ENCODE data around the gene LAMC3. TPM values are rescaled to one million over a fixed set of nuclear protein-coding genes. Genes with fewer than 3 reads are reported as not detected.
"Not testable (repeated sequence)": the region's sequence is repeated elsewhere in the genome, so short reads cannot be mapped to it uniquely, and the experiment has no call there.

The LAMC3 gene
- total RNA-seq, 1 donor from 2014 or later: 17.8 TPM

DNA sequence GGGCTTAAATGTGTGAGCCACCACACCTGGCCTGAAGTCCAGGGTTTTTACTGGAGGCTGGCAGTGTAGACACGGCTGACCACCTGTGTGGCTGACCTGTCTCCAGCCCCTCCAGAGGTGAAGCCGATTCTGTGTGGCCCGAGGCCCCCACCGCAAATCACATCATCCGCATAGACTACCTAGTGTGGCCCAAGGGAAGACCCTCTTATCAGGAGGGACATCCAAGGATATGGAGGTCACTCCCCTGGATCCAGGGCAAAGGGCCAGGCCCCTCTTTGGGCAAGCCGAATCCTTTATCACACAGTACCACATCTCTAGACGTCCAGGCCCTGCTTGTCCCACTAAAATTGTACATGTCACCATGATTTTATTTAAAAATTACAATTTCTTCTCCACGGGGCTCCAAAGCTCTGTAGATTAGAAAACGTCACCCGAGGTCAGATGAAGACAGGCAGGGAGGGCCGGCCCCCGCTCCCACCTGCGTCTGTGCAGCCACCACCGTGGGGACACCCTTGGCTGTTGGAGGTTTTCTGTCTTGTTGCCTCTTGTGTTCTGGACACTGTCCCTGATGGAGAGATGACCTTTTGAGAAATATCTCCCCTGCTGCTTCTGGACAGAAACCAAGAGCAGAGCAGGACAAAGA is 20.1 kb downstream of the LAMC3 start:
- no peak for DNase-seq (ENCODE audit: low spot score)

DNA sequence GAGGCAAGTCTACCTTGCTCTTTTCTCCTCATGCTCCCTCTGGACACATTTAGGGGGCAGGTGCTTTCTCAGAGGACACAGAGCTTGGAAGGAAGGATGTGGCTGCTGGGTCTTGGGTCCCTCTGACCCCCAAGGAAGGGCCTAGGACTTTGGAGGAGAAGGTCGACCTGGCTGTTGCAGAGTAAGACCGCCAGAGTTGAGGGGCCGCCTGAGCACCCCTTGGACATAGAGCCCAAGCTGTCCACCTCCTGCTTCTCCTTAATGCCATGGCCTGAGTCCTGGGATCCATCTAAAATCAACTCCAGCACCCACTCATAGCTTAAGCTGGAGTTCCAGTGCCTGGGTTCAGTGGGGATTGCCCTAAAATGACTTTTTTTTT is 20.6 kb downstream of the LAMC3 start:
- DNase-seq (ENCODE audit: low spot score): no peak

DNA sequence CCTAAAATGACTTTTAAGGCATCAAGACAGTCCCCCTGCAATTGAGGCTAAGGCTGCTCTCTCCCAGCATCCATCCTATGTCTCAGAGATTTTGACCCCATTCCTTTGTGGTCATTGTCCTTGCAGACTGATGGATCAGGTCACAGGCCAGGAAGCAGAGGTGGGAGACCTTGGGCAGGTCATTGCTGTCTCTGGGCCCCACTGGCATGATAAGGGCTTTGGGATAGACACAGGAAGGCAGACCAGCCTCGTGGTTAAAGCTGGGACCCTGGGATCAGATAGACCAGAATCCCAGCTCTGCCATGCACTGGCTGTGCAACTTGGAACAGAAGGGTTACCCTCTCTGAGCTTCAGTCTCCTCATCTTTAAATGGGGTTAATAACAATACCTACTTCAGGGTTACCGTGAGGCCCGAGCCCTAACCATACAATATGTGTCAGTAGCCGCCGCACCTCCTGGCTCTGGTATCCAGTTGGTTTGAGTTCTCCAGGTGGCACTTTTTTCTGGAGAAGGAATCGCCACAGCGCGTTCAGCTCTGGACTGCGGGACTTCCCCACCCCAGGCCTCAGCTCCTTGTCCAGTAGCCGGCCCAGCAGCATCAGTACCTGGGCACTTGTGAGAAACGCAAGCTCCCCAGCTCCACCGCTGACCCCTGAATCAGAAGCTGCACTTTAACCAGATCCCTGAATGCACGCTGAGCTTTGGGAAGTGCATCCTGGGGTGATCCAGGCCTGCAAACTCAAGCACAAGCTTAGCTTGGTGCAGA is 21.4 kb downstream of the LAMC3 start:
- no peak for DNase-seq (ENCODE audit: low spot score)

DNA sequence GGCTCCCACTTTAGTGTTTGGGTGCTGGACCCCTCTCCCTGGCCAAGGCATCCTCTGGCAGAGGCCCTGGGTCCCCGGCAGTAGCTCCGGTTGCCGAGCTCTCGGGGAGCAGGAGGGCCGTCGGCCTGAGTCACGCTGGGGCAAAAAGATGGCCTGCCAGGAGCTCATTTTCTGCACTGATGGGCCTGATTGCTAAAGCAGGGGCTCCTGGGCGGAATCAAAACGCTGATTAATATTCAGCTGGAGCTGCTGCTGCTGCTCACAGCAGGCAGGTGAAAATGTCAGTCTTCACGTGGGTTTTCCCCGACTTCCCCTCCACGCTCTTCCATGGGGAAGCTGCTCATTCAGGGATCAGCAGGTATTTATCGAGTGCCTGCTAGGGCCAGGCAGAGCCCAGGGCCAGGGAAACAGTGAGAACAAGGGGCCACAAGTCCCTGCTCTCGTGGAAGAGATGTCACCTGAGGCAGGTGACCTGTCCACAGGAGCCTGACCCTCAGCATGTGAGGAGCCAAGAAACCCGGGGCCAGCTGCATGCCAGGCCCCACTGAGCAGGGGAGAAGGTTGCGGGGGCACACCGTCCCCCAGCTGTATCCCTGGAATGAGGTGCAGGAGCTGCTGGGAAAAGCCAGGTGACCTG is 22.1 kb downstream of the LAMC3 start:
- DNase-seq (ENCODE audit: low spot score): no peak

DNA sequence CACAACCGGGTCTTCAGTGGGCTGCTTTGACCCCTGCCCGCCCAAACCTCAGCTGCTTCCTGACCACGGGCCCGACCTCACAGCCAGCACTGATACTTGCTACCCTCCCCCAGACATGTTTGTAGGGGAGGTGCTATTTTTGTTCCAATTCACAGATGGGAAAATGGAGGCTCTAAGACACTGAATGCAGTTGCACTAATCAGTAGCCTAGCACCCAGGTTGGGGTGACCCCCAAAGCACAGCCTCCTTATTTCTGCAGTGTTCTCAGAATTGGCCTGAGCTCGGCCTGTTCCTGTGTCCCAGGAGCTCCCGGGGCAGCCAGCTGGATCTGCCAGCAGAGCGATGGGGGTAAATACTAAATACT is 22.6 kb downstream of the LAMC3 start:
- no peak for DNase-seq (ENCODE audit: low spot score)

DNA sequence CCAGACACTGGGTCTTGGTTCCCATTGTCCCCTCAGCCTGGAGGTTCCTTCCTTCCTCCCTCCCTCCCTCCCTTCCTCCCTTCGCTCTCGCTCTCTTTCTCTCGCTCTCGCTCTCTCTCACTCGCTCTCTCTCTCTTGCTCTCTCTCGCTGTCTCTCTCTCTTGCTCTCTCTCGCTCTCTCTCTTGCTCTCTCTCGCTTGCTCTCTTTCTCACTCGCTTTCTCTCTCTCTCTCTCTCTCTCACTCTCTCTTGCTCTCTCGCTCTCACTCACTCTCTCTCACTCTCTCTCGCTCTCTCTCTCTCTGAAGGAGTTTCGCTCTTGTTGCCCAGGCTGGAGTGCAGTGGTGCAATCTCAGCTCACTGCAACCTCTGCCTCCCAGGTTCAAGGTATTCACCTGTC is 23.4 kb downstream of the LAMC3 start:
- no peak for DNase-seq (ENCODE audit: low spot score)

DNA sequence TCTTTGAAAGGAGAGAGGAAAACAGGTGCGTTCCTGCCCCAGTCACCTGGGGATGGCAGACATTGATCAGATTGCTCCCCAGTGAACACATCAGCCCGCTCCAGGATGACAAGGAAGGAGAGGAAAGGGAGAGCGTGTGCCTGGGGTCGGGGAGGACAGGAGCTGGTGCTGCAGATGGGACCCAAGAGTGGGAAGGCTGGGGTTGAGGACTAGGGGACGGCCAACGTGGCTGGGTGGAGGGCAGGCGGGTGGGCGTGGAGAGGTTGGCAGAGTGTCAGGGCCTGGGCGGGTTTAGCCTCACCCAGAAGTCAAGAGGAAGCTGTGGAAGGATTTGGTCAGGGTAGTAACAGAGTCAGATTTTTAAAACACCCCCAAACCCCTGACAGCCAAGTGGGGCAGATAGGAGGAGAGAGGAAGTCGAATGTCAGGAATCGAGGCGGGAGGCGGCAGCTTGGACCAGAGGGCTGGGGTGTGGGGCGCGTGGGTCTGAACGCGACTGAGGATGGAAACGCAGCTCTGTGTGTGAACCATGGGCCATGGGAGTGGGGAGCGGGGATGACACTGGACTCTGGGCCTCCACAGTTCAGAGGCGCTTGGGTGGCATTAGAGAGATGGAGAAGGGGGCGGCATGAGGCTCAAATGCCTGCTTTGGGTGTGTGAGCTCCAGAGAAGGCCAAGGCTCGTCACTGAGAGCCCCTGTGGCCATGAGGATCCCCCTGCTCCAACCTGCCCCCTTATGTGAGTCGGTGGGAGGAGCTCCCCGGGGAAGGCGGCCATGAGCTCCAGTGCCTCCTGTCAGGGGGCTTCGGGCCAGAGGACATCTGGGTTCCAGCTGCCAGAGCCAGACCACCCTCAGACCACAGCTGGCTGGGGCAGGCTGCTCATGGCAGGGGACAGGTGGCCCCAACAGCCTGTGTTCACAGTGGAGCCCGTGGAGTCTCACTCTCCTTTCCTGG is 24.6 kb downstream of the LAMC3 start:
- no peak for DNase-seq (ENCODE audit: low spot score)

DNA sequence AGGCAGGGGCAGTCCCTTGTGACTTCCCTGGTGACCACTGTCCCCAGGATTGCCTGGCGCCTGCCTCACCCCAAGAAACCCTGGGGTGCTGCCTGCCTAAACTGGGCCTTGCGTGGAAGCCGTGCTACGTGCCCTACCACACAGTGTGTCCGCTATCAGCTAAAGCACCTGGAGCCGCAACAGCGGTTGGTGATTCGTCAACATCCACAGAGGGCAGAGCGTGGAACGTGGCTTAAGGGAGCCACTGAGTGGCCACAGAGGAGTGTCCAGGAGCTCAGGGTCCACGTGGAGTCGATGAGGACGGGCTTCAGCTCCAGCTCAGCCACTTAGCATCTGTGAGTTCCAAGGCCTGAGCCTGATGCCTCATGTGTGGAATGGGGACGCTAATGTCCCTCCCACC is 25.3 kb downstream of the LAMC3 start:
- no peak for DNase-seq (ENCODE audit: low spot score)

DNA sequence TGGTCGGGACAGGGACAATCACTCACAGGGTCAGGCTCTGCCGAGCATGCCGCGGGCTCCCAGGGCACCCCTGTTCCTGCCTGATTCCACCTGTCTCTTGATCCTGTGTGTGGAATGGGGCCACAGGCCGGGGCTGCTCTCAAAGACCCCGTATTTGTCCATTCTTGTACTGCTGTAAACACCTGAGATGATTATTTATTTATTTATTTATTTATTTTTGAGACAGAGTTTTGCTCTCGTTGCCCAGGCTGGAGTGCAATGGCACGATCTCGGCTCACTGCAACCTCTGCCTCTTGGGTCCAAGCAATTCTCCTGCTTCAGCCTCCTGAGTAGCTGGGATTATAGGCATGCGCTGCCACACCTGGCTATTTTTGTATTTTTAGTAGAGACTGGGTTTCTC is 25.8 kb downstream of the LAMC3 start:
- DNase-seq (ENCODE audit: low spot score): not testable (repeated sequence)

DNA sequence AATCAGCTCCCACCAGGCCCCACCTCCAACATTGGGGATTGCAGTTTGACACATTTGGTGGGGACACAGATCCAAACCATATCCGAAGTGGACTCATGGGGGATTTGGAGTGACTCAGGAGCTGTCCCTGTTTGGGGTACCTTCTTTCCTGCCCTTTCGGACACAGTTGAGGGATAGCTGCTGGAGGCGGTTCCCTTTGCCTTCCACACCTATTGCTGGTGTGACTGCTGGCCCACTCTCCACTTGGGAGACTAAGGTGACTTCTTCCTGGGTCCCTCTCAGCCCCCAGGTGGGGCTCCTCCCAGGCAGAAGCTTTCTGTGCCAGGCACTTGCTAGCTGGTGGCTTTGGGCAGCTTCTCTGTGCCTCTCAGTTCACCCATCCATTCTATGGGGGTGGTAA is 26.6 kb downstream of the LAMC3 start:
- no peak for DNase-seq (ENCODE audit: low spot score)

DNA sequence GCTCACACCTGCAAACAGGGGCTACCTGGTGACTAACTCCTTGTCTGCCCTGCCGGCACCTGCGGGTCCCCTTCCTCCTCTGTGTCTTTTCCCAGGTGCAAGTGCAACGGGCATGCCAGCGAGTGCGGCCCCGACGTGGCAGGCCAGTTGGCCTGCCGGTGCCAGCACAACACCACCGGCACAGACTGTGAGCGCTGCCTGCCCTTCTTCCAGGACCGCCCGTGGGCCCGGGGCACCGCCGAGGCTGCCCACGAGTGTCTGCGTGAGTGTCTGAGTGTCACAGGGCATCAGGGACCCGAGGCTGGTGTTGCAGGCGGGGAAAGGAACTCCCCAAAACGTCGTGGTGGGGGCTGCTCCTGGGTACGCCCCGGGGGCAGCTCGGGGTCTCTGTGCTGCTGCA is 27.1 kb downstream of the LAMC3 start:
- DNase-seq (ENCODE audit: low spot score): no peak

DNA sequence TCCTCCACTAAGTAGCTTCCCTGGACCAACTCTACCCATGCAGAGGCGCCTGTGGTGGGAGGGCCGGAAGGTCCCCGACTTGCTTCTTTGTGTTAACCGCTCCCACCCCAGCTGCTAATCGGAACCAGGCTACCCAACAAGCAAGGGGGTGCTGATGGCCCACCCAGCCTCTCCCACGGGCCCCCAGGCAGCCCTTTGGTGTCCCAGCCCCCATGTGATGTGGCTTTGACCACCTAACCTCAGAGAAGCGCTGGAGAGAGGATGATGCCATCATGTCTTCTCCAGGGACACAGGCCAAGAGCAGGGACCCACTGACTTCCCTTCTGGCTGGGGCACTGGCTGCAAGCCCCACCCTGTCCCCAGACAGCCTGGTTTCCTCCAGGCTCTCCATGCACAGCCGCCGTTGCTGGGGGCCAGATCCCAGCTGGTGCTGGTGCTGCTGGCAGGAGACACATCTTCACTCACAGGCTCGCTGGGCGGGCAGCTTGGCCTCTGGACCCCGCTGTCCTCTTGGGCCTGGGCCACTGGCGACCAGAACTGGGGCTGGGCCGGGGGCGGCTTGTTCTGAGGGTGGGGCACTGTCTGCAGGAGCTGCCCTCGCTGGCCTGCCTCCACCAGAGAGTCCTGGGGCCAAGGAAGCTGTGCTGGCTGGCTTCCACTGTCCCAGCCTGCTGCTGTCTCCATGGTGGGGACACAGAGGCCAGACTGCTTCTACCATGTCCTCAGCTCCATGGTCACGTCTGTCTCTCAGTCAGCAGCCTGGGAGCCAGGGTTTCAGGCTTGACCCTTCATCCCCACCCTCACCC is 27.8 kb downstream of the LAMC3 start:
- DNase-seq (ENCODE audit: low spot score): peak; percentile 17

DNA sequence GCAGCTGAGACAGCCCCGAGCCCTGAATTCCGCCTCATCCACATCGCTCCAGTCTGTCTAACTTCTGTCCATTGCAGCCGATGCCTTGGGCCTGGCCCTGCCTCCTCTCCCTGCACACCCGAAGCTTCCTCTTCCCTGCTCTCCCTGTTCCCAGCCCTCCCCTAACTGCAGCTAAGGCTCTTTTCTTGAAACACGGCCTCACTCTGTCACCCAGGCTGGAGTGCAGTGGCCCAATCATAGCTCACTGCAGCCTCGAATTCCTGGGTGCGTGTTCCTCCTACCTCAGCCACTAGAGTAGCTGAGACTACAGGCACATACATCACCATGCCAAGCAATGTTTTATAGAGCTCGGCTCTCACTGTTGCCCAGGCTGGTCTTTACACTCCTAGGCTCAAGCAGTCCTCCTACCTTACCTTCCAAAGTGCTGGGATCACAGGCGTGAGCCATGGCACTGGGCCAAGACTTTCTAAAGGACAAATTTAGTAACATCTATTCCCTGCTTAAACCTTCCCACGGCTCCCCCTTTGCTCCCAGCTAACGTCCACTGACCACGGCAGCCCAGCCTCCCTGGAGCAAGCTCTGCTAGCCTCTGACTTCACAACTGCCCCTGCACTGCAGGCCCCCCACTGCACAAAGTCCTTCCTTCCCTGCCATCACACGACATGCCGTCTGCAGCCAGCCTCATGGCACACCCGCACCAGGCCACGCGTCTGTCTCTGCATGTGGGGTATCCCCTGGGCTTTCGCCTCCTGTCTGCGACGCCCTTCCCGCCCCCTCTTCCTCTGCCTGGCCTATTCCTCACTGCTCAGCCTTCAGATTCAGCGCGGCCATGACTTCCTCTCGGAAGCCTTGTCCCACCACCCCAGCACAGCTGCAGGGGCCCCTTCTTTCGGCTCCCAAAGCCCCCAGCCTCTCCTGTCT is 28.6 kb downstream of the LAMC3 start:
- DNase-seq (ENCODE audit: low spot score): peak; percentile 57

DNA sequence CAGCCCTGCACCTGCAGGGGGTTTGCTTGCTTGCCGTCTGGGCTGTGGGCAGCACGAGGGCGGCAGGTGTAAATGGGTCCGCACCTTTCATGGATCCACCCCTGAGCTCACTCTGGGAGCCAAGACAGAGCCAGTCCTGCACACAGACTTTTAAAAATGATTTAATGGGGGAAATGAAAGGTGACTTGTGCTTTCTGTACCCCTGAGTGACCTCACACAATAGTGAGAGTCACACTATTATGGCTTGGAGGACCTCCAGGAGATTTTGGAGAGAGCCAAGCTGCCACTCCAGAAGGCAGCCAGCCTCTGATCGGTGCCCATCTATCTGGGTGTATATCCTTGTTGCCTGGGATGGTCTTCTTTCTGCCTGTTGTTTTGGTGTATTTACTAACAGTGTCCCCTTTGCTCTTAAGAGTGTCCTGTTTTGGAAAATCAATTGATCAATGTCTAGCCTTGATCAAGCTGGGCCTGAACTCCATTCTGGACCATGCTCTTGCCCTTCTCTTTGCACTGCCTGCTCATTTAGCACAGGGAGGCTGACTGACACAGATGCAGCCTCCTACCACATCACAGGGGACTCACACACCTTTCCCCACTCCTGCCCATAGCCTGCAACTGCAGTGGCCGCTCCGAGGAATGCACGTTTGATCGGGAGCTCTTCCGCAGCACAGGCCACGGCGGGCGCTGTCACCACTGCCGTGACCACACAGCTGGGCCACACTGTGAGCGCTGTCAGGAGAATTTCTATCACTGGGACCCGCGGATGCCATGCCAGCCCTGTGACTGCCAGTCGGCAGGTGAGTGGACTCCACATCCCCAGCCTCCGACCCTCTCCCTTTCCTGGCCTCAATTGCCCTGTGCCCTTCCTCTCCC is 29.5 kb downstream of the LAMC3 start:
- DNase-seq (ENCODE audit: low spot score): no peak

DNA sequence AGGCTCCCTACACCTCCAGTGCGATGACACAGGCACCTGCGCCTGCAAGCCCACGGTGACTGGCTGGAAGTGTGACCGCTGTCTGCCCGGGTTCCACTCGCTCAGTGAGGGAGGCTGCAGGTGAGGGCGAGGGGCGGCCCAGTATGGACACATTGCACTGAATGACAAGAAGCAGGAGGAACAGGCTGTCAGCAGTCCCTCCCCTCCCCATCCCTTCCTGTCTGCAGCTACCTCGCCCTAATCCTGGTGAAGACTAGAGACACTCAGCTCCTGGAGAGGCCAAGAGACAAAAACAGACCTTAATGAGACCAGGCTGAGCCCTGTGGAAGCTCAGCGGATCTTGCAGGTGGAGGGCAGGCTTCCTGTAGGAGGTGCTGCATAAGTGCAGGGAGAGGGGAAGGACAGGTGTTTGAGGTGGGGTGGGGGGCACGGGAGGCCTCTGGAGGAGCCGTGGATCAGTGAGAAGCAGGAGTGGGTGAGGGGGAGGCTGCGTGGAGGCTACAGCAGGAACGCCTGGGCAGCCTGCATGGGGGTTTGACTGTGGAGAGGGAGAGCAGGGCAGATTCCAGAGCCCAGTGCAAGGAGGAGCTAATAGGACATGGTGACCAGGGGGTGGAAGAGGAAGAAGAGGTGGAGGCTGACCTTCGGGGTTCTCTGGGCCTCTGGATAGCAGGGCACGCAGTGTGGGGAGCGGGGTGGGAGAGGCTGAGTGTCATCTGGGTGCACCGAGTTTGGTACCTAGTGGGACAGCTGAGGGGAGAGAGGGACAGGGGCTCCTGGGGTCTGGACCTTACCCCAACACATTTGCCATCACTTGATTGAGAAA is 30.4 kb downstream of the LAMC3 start:
- DNase-seq (ENCODE audit: low spot score): peak; percentile 13

DNA sequence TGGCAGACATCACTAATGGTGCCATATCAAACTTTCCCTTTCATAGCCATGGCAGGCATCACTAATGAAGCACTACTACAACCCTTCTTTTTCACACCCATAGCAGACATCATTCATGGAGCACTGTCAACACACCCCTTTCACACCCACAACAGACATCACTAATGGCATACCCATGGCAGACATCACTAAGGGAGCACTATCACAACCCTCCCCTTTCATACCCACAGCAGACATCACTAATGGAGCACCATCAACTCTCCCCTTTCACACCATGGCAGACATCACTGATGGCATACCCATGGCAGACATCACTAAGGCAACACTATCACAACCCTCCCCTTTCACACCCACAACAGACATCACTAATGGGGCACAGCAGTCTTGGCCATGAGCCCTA is 33.7 kb downstream of the LAMC3 start:
- DNase-seq (ENCODE audit: low spot score): no peak

DNA sequence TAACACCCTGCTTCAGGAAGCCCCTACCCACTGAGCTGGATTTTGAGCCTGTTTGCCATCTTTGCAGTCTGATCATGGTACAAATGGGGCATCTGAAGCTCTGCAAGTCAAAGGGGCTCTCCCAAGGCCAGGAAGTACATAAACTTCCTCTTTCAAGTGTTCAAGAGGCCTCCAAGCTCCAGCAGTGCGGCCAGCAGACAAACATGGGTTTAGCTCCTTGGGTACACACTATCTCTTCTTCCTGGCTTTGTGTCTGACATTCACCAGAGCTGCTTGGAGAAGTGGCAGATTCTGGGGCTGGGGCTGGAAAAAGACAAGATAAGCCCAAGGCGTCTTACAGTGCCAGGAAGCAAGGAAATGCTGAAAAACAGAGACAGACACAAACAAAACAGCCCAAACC is 34.1 kb downstream of the LAMC3 start:
- DNase-seq (ENCODE audit: low spot score): peak; percentile 94

DNA sequence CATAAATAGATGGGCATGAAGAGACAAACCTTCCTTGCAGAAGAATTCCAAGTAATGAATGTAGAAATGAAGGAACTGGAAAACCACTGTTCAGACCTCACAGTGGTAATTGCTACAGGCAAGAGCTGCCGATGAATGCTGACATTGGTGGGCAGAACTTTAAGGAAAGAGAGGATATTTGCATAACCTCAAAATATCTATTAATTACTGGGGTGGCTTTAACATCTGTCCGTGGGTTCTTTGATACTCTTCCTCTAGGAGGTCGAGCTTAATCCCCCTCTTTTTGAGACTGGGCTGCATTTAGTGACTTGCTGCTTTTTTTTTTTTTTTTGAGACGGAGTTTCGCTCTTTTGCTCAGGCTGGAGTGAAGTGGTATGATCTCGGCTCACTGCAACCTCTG is 34.7 kb downstream of the LAMC3 start:
- DNase-seq (ENCODE audit: low spot score): no peak
